HG02840 (cell line): ENCODE results near the gene RAB14.

ENCODE experiments used
- ATAC-seq: cut with Tn5 transposase; IDR thresholded peaks from one replicate; pipeline ENCODE4 v1.9.1; 2021; ENCODE audit warnings: mild to moderate bottlenecking, moderate library complexity, moderate number of reproducible peaks; ENCODE audit not compliant: unreplicated experiment, low FRiP score

The RAB14 gene

GRCh38 chr9:121201738-121202533 lies at the start of gene RAB14:
Gene RAB14 (minus strand): TSS chr9:121201869. CDS start chr9:121193412, 8,457 bp downstream.
- peak; percentile 90 for ATAC-seq

- no peak for ATAC-seq
Measured at GRCh38 chr9:121249563-121249962, 47.9 kb upstream of the RAB14 start.

- no peak for ATAC-seq
Measured at GRCh38 chr9:121246821-121247561, 45.3 kb upstream of the RAB14 start.

- no peak for ATAC-seq
Measured at GRCh38 chr9:121242959-121243346, 41.3 kb upstream of the RAB14 start.

- ATAC-seq, result no peak
Measured at GRCh38 chr9:121242219-121242958, 40.7 kb upstream of the RAB14 start.

- ATAC-seq, result no peak
Measured at GRCh38 chr9:121240472-121241135, 38.9 kb upstream of the RAB14 start.

- no peak for ATAC-seq
Measured at GRCh38 chr9:121239851-121240250, 38.2 kb upstream of the RAB14 start.

- no peak for ATAC-seq
Measured at GRCh38 chr9:121239071-121239470, 37.4 kb upstream of the RAB14 start.

GRCh38 chr9:121237916-121238315 lies 36.2 kb upstream of the RAB14 start:
- ATAC-seq, result no peak

- ATAC-seq, result no peak
Measured at GRCh38 chr9:121235512-121235911, 33.8 kb upstream of the RAB14 start.

GRCh38 chr9:121234832-121235161 lies 33.1 kb upstream of the RAB14 start:
- no peak for ATAC-seq

GRCh38 chr9:121233906-121234831 lies 32.5 kb upstream of the RAB14 start:
- ATAC-seq, result no peak

- no peak for ATAC-seq
Measured at GRCh38 chr9:121232251-121232650, 30.6 kb upstream of the RAB14 start.

- no peak for ATAC-seq
Measured at GRCh38 chr9:121230256-121230655, 28.6 kb upstream of the RAB14 start.

- ATAC-seq, result no peak
Measured at GRCh38 chr9:121227862-121228261, 26.2 kb upstream of the RAB14 start.

GRCh38 chr9:121226175-121226574 lies 24.5 kb upstream of the RAB14 start:
- no peak for ATAC-seq

- ATAC-seq, result no peak
Measured at GRCh38 chr9:121225240-121225639, 23.6 kb upstream of the RAB14 start.

- ATAC-seq, result no peak
Measured at GRCh38 chr9:121222524-121223171, 21.0 kb upstream of the RAB14 start.

GRCh38 chr9:121221664-121222055 lies 20.0 kb upstream of the RAB14 start:
- no peak for ATAC-seq
